ENCODE results near the gene LILRB1.
"Not testable (repeated sequence)": the region's sequence is repeated elsewhere in the genome, so short reads cannot be mapped to it uniquely, and the experiment has no call there.

LILRB1 gene

GRCh38 chr19:54624934-54625730, 5.2 kb upstream of the LILRB1 start:
- not testable (repeated sequence) for DNase-seq (ENCODE audit: low spot score)

GRCh38 chr19:54626757-54627156, 3.5 kb upstream of the LILRB1 start:
- no peak for DNase-seq (ENCODE audit: low spot score)

GRCh38 chr19:54627912-54628311, 2.4 kb upstream of the LILRB1 start:
- not testable (repeated sequence) for DNase-seq (ENCODE audit: low spot score)

- DNase-seq (ENCODE audit: low spot score), result no peak
Observed at GRCh38 chr19:54630782-54631181, 498 bp downstream of the LILRB1 start.

GRCh38 chr19:54631489-54632337, 1.4 kb downstream of the LILRB1 start:
- not testable (repeated sequence) for DNase-seq (ENCODE audit: low spot score)

- not testable (repeated sequence) for DNase-seq (ENCODE audit: low spot score)
Observed at GRCh38 chr19:54632517-54632916, 2.2 kb downstream of the LILRB1 start.

GRCh38 chr19:54633401-54633800, 3.1 kb downstream of the LILRB1 start:
- DNase-seq (ENCODE audit: low spot score), result no peak

GRCh38 chr19:54636081-54636480, 5.8 kb downstream of the LILRB1 start:
- not testable (repeated sequence) for DNase-seq (ENCODE audit: low spot score)

- no peak for DNase-seq (ENCODE audit: low spot score)
Observed at GRCh38 chr19:54638683-54639082, 8.4 kb downstream of the LILRB1 start.

- DNase-seq (ENCODE audit: low spot score), result not testable (repeated sequence)
Observed at GRCh38 chr19:54642953-54643352, 12.7 kb downstream of the LILRB1 start.

GRCh38 chr19:54643583-54643982, 13.3 kb downstream of the LILRB1 start:
- not testable (repeated sequence) for DNase-seq (ENCODE audit: low spot score)

- DNase-seq (ENCODE audit: low spot score), result no peak
Observed at GRCh38 chr19:54644056-54644455, 13.8 kb downstream of the LILRB1 start.

GRCh38 chr19:54646331-54646841, 16.1 kb downstream of the LILRB1 start:
- no peak for DNase-seq (ENCODE audit: low spot score)

- DNase-seq (ENCODE audit: low spot score), result no peak
Observed at GRCh38 chr19:54648129-54648528, 17.8 kb downstream of the LILRB1 start.

GRCh38 chr19:54650108-54650655, 19.9 kb downstream of the LILRB1 start:
- DNase-seq (ENCODE audit: low spot score), result peak; percentile 47

- peak; percentile 72 for DNase-seq (ENCODE audit: low spot score)
Observed at GRCh38 chr19:54653181-54653809, 23.0 kb downstream of the LILRB1 start.

- no peak for DNase-seq (ENCODE audit: low spot score)
Observed at GRCh38 chr19:54654447-54655321, 24.4 kb downstream of the LILRB1 start.

- DNase-seq (ENCODE audit: low spot score), result no peak
Observed at GRCh38 chr19:54659300-54659699, 29.0 kb downstream of the LILRB1 start.

GRCh38 chr19:54660306-54660705, 30.0 kb downstream of the LILRB1 start:
- DNase-seq (ENCODE audit: low spot score), result no peak

- no peak for DNase-seq (ENCODE audit: low spot score)
Observed at GRCh38 chr19:54660964-54661363, 30.7 kb downstream of the LILRB1 start.
